Measurements from ENCODE around the gene ADGRV1. TPM values are rescaled to one million over a fixed set of nuclear protein-coding genes. Genes with fewer than 3 reads are reported as not detected.

The ADGRV1 gene
- polyA plus RNA-seq, 2 of the 4 experiments (the other 2 are of a cell fraction) = 0.70 to 3.7 TPM

- 90% methylated on average over 4 of the region's 4 CpGs for WGBS (ENCODE audit: missing lambda C conversion rate)
- ATAC-seq = no peak
- Histone ChIP-seq H3K4me3 (no peak overlapping the region), H3K4me2 (no peak overlapping the region), H3K9me3 (no peaks in the 10 kb centered on the region), H3K4me1 (peaks cover 27% of the 10 kb centered on the region), H3K27ac (peak overlapping the region in 1 of 2 experiments; percentile 25; a peak in 1 of 6 replicates)
- FAIRE-seq = no peak
- TF ChIP-seq MYC (IDR thresholded peaks at IDR 0.05; ENCODE audit: borderline replicate concordance, low read length) = no peak
- no peak for TF ChIP-seq POLR2AphosphoS2 (conservative IDR thresholded peaks at IDR 0.05; ENCODE audit: low read length)
- TF ChIP-seq KDM1A (IDR thresholded peaks at IDR 0.05; ENCODE audit: low read depth) = no peak
- TF ChIP-seq CHD2 (IDR thresholded peaks at IDR 0.05; ENCODE audit: low read length, partially characterized antibody) = no peak
- no peak for TF ChIP-seq NPAS2 (CRISPR knock-in tag; IDR thresholded peaks at IDR 0.05; ENCODE audit: borderline replicate concordance)
- no peak for TF ChIP-seq HOXA7 (CRISPR knock-in tag; IDR thresholded peaks at IDR 0.05)
- TF ChIP-seq SREBF2 (IDR thresholded peaks at IDR 0.05) = no peak
- no peak for TF ChIP-seq JUNB (IDR thresholded peaks at IDR 0.05)
- TF ChIP-seq ZNF302 (CRISPR knock-in tag; IDR thresholded peaks at IDR 0.05) = no peak
- TF ChIP-seq RARB (CRISPR knock-in tag; IDR thresholded peaks at IDR 0.05) = no peak
- TF ChIP-seq POLR2A (IDR thresholded peaks at IDR 0.05; ENCODE audit: low read length) = no peak
- no peak for TF ChIP-seq FOSB (CRISPR knock-in tag; IDR thresholded peaks at IDR 0.05)
- TF ChIP-seq EHMT2 (IDR thresholded peaks at IDR 0.05; ENCODE audit: low read depth) = no peak
- POLR2A ChIA-PET = no interaction called here
- DNase-seq (ENCODE audit: low read depth in 1 of 2, low spot score in 1 of 2) = no peak
- CTCF ChIA-PET = interaction anchor here (1.1 to 1.5 kb wide), 2 partner anchors 19 to 397 kb away, joined by 3 to 4 read pairs; no protein-coding TSS in a partner anchor
Observed at GRCh38 chr5:90987726-90988125, 429.1 kb downstream of the ADGRV1 start.

DNA sequence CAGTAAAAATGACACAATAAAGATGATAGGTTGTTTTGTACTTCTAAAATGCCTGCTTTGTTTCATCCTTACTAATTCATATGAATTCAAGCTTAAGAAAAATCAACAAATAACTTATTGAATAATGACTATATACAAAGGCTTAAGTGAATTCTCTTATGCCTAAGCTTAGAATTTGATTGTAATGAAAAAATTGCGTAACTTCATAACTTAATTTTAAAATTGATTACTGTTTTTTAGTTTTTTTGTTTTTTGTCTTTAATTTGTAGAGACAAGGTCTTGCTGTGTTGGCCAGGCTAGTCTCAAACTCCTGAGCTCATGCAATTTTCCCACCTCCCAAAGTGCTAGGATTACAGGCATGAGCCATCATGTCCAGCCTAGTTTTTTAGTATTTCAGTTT lies 432.6 kb downstream of the ADGRV1 start:
- H3K4me3 ChIP-seq = no peak overlapping the region
- CTCF ChIA-PET = no interaction called here

DNA sequence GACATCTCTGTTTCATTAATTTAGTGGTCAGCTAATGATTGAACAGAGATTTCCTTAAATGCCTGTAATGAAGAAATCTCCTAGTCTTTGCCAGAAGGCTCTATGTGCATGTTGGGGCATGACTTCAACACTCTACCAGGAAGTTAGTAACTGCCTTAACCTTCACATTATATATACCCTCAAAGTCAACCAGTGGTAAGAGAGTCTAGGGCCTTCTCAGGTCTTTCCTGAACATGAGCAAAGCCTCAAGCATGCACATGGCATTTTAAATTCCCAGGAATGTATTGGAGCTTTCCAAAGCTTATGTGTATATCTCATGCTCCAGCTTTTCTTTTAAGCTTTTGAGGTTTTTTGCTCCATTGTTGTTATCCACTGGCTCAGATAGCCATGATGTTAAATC lies 436.2 kb downstream of the ADGRV1 start:
- Histone ChIP-seq H3K4me2 (no peak overlapping the region), H3K27ac (no peak overlapping the region), H3K9me3 (0 out of 3 replicates have a peak, but pooled peaks cover 2% of the 10 kb centered on the region), H3K4me1 (no peaks in the 10 kb centered on the region), H3K4me3 (no peak overlapping the region)
- no peak for FAIRE-seq
- DNase-seq (ENCODE audit: low read depth in 1 of 2, low spot score in 1 of 2) = no peak
- POLR2A ChIA-PET = no interaction called here
- no peak for ATAC-seq
- CTCF ChIA-PET = no interaction called here
- TF ChIP-seq POLR2AphosphoS2 (conservative IDR thresholded peaks at IDR 0.05; ENCODE audit: low read length) (no peak), CEBPB (IDR thresholded peaks at IDR 0.05) (no peak), HEYL (CRISPR knock-in tag; IDR thresholded peaks at IDR 0.05) (no peak), REST (IDR thresholded peaks at IDR 0.05) (no peak), RARB (CRISPR knock-in tag; IDR thresholded peaks at IDR 0.05) (no peak), EHF (CRISPR knock-in tag; IDR thresholded peaks at IDR 0.05) (no peak), FOXS1 (CRISPR knock-in tag; IDR thresholded peaks at IDR 0.05) (no peak), FOSL2 (IDR thresholded peaks at IDR 0.05) (no peak), FOSL2 (CRISPR knock-in tag; IDR thresholded peaks at IDR 0.05) (no peak), USF2 (IDR thresholded peaks at IDR 0.05) (no peak)
- TF ChIP-seq, protein P1, sequence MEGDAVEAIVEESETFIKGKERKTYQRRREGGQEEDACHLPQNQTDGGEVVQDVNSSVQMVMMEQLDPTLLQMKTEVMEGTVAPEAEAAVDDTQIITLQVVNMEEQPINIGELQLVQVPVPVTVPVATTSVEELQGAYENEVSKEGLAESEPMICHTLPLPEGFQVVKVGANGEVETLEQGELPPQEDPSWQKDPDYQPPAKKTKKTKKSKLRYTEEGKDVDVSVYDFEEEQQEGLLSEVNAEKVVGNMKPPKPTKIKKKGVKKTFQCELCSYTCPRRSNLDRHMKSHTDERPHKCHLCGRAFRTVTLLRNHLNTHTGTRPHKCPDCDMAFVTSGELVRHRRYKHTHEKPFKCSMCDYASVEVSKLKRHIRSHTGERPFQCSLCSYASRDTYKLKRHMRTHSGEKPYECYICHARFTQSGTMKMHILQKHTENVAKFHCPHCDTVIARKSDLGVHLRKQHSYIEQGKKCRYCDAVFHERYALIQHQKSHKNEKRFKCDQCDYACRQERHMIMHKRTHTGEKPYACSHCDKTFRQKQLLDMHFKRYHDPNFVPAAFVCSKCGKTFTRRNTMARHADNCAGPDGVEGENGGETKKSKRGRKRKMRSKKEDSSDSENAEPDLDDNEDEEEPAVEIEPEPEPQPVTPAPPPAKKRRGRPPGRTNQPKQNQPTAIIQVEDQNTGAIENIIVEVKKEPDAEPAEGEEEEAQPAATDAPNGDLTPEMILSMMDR (IDR thresholded peaks at IDR 0.05) = no peak
- TF ChIP-seq, protein P2, sequence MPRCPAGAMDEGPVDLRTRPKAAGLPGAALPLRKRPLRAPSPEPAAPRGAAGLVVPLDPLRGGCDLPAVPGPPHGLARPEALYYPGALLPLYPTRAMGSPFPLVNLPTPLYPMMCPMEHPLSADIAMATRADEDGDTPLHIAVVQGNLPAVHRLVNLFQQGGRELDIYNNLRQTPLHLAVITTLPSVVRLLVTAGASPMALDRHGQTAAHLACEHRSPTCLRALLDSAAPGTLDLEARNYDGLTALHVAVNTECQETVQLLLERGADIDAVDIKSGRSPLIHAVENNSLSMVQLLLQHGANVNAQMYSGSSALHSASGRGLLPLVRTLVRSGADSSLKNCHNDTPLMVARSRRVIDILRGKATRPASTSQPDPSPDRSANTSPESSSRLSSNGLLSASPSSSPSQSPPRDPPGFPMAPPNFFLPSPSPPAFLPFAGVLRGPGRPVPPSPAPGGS (IDR thresholded peaks at IDR 0.05) = no peak

More for the DNA sequence above, 432.6 kb downstream of the ADGRV1 start:
- POLR2A ChIA-PET = no interaction called here
- peak; percentile 49 for FAIRE-seq
- no peak for ATAC-seq
- Histone ChIP-seq H3K4me2 (no peak overlapping the region), H3K9me3 (0 out of 3 replicates have a peak, but pooled peaks cover 2% of the 10 kb centered on the region), H3K4me1 (no peaks in the 10 kb centered on the region), H3K27ac (no peak overlapping the region)
- TF ChIP-seq SREBF2 (IDR thresholded peaks at IDR 0.05) = no peak
- no peak for TF ChIP-seq CBX8 (IDR thresholded peaks at IDR 0.05)
- no peak for TF ChIP-seq NPAS2 (CRISPR knock-in tag; IDR thresholded peaks at IDR 0.05; ENCODE audit: borderline replicate concordance)
- TF ChIP-seq HMGXB4 (CRISPR knock-in tag; IDR thresholded peaks at IDR 0.05; ENCODE audit: borderline replicate concordance) = no peak
- no peak for TF ChIP-seq HDAC2 (IDR thresholded peaks at IDR 0.05)
- DNase-seq (ENCODE audit: low read depth in 1 of 2, low spot score in 1 of 2) = no peak
- 93% methylated on average over 1 of the region's 1 CpG for WGBS (ENCODE audit: missing lambda C conversion rate)
